Measurements from ENCODE around the gene FOXP3. TPM values are rescaled to one million over a fixed set of nuclear protein-coding genes. Genes with fewer than 3 reads are reported as not detected.

FOXP3 gene
- total RNA-seq, 4 donors from 2014 or later: 0.66 TPM; not detected in 3

GRCh38 chrX:49247346-49247745 lies 17.2 kb downstream of the FOXP3 start:
- H3K36me3 ChIP-seq: peaks cover 0 to 27% (median 0%) of the 10 kb centered on the region in 3 donors
- TF ChIP-seq CTCF (IDR thresholded peaks at IDR 0.05) (no peak), POLR2A (IDR thresholded peaks at IDR 0.05) (no peak)
- DNase-seq: no peak

GRCh38 chrX:49246541-49246940 lies 18.0 kb downstream of the FOXP3 start:
- no peak for DNase-seq
- Histone ChIP-seq H3K9me3 (no peaks in the 10 kb centered on the region), H3K36me3 (peaks cover 0 to 27% (median 0%) of the 10 kb centered on the region in 3 donors), H3K4me1 (no peaks in the 10 kb centered on the region), H3K4me3 (no peak overlapping the region), H3K27ac (no peak overlapping the region), H3K27me3 (no peaks in the 10 kb centered on the region)
- TF ChIP-seq CTCF (IDR thresholded peaks at IDR 0.05) (no peak), POLR2A (IDR thresholded peaks at IDR 0.05) (no peak)

More at GRCh38 chrX:49247346-49247745, 17.2 kb downstream of the FOXP3 start:
- H3K27me3 ChIP-seq: no peaks in the 10 kb centered on the region
- H3K27ac ChIP-seq: no peak overlapping the region
- H3K4me3 ChIP-seq: no peak overlapping the region
- H3K4me1 ChIP-seq: no peaks in the 10 kb centered on the region
- no peaks in the 10 kb centered on the region for H3K9me3 ChIP-seq

GRCh38 chrX:49244207-49244606 lies 20.3 kb downstream of the FOXP3 start:
- no peaks in the 10 kb centered on the region for H3K9me3 ChIP-seq
- TF ChIP-seq CTCF (IDR thresholded peaks at IDR 0.05) (no peak), POLR2A (IDR thresholded peaks at IDR 0.05) (no peak)
- no peaks in the 10 kb centered on the region for H3K4me1 ChIP-seq
- no peak for DNase-seq
- H3K36me3 ChIP-seq: peaks cover 0 to 27% (median 0%) of the 10 kb centered on the region in 3 donors
- no peak overlapping the region for H3K4me3 ChIP-seq
- no peak overlapping the region for H3K27ac ChIP-seq
- no peaks in the 10 kb centered on the region for H3K27me3 ChIP-seq

GRCh38 chrX:49243166-49243565 lies 21.3 kb downstream of the FOXP3 start:
- DNase-seq: no peak
- Histone ChIP-seq H3K4me3 (no peak overlapping the region), H3K27ac (no peak overlapping the region), H3K4me1 (no peaks in the 10 kb centered on the region), H3K9me3 (no peaks in the 10 kb centered on the region), H3K27me3 (no peaks in the 10 kb centered on the region), H3K36me3 (peaks cover 0 to 27% (median 0%) of the 10 kb centered on the region in 3 donors)
- TF ChIP-seq CTCF (IDR thresholded peaks at IDR 0.05) (no peak), POLR2A (IDR thresholded peaks at IDR 0.05) (no peak)

- Histone ChIP-seq H3K27ac (no peak overlapping the region), H3K36me3 (peaks cover 0 to 27% (median 0%) of the 10 kb centered on the region in 3 donors), H3K4me3 (no peak overlapping the region), H3K4me1 (no peaks in the 10 kb centered on the region), H3K27me3 (no peaks in the 10 kb centered on the region), H3K9me3 (no peaks in the 10 kb centered on the region)
- TF ChIP-seq CTCF (IDR thresholded peaks at IDR 0.05): no peak
- TF ChIP-seq POLR2A (IDR thresholded peaks at IDR 0.05): no peak
- DNase-seq: no peak
Observed at GRCh38 chrX:49242545-49243066, 21.9 kb downstream of the FOXP3 start.

GRCh38 chrX:49238735-49239134 lies 25.8 kb downstream of the FOXP3 start:
- DNase-seq: no peak
- peaks cover 0 to 10% (median 0%) of the 10 kb centered on the region in 3 donors for H3K36me3 ChIP-seq
- H3K9me3 ChIP-seq: no peaks in the 10 kb centered on the region
- H3K27me3 ChIP-seq: no peaks in the 10 kb centered on the region
- H3K27ac ChIP-seq: no peak overlapping the region
- TF ChIP-seq POLR2A (IDR thresholded peaks at IDR 0.05) (no peak), CTCF (IDR thresholded peaks at IDR 0.05) (no peak)
- no peak overlapping the region for H3K4me3 ChIP-seq
- H3K4me1 ChIP-seq: no peaks in the 10 kb centered on the region

Data from Peyer's patch (tissue), 4 donors.